T-helper 1 cell treated with Interleukin-12 subunit alpha and Interleukin-12 subunit beta and Interleukin-4 antibody, amounts not matched to agents 30 μg/mL and 1 μg/mL, for 36 hours (primary cell): ENCODE data around the gene PARD3.

Experiments
- H3K27ac Mint-ChIP-seq: one replicate; pipeline ENCODE4 v1.8.0; 2021; ENCODE audit warnings: mild to moderate bottlenecking, mixed read lengths
- H3K27me3 Mint-ChIP-seq: one replicate; pipeline ENCODE4 v1.8.0; 2021; ENCODE audit warnings: low read depth, mixed read lengths
- H3K36me3 Mint-ChIP-seq: one replicate; pipeline ENCODE4 v1.8.0; 2021; ENCODE audit warnings: low read depth, mixed read lengths
- H3K4me1 Mint-ChIP-seq: one replicate; pipeline ENCODE4 v1.8.0; 2021; ENCODE audit warnings: low read depth, mixed read lengths
- H3K4me3 Mint-ChIP-seq: one replicate; pipeline ENCODE4 v1.8.0; 2021; ENCODE audit warnings: mild to moderate bottlenecking, moderate library complexity, mixed read lengths
- H3K9me3 Mint-ChIP-seq: one replicate; pipeline ENCODE4 v1.8.0; 2021; ENCODE audit warnings: mixed read lengths

Gene PARD3

DNA sequence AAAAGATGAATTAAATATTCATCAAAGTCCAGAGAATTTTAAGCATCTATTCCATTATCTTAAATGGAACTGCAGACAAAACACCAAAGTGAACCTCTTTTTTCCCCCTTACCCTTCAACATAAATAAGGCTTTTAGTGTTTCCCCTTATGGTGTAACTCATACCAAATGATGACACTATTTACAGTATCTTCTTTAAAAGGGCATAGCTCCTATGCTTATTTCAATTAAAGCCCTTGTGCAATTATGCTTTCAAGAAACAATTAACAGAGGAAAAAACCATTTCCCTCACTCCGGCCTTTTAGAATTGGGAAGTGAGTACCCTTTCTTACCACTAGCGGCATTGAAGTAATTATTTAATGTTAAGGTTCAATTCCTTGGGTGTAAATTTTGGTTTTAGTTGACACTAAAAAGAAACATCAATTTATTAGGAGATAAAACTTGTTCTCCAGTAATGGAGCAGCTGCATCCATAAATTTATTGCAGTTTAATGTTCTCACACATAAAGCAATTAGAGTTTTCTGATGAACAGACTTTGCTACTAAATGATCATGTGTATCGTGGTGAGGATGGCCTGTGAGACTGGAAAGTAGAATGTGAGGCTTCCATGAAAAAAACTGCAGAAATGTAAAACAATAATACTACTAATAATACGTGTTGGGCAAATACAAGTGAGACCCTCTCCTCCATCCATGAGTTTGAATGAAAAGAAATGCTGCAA, 661.3 kb downstream of the PARD3 start:
- Mint-ChIP-seq H3K4me3 (no peak overlapping the region), H3K27ac (no peak overlapping the region), H3K4me1 (no peaks in the 10 kb centered on the region), H3K27me3 (no peaks in the 10 kb centered on the region), H3K9me3 (no peaks in the 10 kb centered on the region), H3K36me3 (no peaks in the 10 kb centered on the region)

DNA sequence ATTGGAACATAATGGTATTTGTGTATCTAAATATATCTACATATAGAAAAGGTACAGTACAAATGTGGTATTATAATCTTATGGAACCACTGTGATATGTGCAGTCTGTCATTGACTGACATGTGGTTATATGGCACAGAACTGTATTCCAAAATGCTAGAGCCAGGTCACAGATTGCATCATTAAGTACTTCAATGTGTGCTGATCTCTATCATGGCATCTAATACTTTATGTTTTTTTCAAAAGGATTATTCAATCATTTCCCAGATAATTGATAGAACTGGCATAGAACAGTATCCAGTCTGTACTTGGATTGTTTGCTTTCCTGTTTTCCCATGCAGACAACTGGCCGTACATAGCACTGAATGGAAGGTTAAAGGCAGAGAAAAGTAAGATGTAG, 662.7 kb downstream of the PARD3 start:
- Mint-ChIP-seq H3K4me1 (no peaks in the 10 kb centered on the region), H3K27me3 (no peaks in the 10 kb centered on the region), H3K4me3 (no peak overlapping the region), H3K9me3 (no peaks in the 10 kb centered on the region), H3K36me3 (no peaks in the 10 kb centered on the region), H3K27ac (no peak overlapping the region)

DNA sequence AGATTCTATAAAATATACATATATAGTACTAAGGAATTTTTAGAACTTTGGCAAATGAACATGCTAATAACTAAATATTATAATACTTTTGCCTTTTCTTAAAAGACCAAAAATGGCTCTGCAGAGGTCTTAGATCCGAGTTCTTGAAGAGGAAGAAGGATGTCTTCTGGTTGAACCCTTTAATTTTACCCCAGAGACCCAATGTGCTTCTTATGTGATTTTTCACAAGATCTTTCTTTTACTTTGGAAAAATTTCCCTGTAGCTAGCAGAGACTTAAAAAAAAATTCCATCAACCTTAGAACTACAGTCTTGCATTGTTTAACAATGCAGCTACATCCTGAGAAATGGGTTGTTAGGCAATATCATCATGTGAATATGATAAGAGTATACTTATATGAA, 663.2 kb downstream of the PARD3 start:
- H3K4me1 Mint-ChIP-seq, result no peaks in the 10 kb centered on the region
- no peaks in the 10 kb centered on the region for H3K36me3 Mint-ChIP-seq
- no peaks in the 10 kb centered on the region for H3K9me3 Mint-ChIP-seq
- no peak overlapping the region for H3K27ac Mint-ChIP-seq
- no peaks in the 10 kb centered on the region for H3K27me3 Mint-ChIP-seq
- H3K4me3 Mint-ChIP-seq, result no peak overlapping the region

DNA sequence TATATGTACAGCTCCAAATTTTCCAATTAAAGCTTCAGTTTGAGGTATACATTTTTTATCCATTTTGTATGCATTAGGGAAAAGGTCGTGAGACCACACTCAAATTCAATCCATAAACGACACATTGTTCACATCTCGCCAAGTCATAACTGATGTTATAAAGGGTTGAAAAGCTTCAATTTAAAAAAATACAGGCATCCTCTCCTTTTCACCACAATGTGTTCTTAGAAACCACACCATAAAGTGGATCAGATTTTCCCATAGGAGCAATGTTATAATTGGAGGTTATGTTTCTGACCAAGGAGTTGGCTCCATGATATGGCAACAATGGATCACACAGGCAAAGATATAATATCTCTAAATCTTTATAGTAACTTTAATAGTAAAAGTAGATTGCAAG, 663.6 kb downstream of the PARD3 start:
- H3K36me3 Mint-ChIP-seq, result no peaks in the 10 kb centered on the region
- no peak overlapping the region for H3K4me3 Mint-ChIP-seq
- H3K4me1 Mint-ChIP-seq, result no peaks in the 10 kb centered on the region
- no peaks in the 10 kb centered on the region for H3K9me3 Mint-ChIP-seq
- no peaks in the 10 kb centered on the region for H3K27me3 Mint-ChIP-seq
- no peak overlapping the region for H3K27ac Mint-ChIP-seq

DNA sequence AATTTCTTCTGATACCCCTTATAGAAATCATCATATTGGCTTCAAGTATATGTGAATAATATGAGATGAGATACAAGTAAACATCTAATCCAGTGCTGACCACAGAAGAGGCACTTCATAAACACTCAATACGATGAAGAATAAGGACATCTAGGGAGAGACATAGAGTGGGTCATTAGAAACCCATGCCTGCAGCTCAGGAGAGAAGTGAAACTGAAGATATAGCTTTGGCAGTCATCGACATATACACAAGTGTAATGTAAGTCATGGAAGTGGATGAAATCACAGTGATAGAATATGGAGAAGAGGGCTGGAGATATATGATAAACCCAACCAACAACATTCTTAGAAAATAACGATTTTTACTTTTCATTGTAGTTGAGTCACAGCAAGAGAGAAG, 665.0 kb downstream of the PARD3 start:
- H3K27me3 Mint-ChIP-seq, result no peaks in the 10 kb centered on the region
- no peak overlapping the region for H3K27ac Mint-ChIP-seq
- H3K4me1 Mint-ChIP-seq, result no peaks in the 10 kb centered on the region
- H3K4me3 Mint-ChIP-seq, result no peak overlapping the region
- H3K36me3 Mint-ChIP-seq, result no peaks in the 10 kb centered on the region
- H3K9me3 Mint-ChIP-seq, result no peaks in the 10 kb centered on the region

DNA sequence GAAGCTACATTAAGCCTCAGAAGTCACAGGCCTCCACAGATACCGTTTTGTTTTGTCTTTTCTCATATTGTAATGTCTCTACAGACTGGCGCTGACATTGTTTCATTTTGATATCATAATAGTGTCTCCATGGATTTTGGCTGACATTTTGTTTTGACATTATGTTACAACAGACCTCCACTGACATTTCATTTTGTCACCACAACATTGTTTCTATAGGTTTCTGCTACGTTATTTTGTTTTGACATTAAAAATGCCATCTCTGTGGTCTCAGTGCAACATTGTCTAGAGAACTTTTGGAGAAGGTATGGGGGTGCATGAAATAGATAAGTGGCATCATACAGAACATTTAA, 666.8 kb downstream of the PARD3 start:
- no peaks in the 10 kb centered on the region for H3K36me3 Mint-ChIP-seq
- no peak overlapping the region for H3K27ac Mint-ChIP-seq
- H3K4me1 Mint-ChIP-seq, result no peaks in the 10 kb centered on the region
- no peaks in the 10 kb centered on the region for H3K9me3 Mint-ChIP-seq
- no peaks in the 10 kb centered on the region for H3K27me3 Mint-ChIP-seq
- no peak overlapping the region for H3K4me3 Mint-ChIP-seq

DNA sequence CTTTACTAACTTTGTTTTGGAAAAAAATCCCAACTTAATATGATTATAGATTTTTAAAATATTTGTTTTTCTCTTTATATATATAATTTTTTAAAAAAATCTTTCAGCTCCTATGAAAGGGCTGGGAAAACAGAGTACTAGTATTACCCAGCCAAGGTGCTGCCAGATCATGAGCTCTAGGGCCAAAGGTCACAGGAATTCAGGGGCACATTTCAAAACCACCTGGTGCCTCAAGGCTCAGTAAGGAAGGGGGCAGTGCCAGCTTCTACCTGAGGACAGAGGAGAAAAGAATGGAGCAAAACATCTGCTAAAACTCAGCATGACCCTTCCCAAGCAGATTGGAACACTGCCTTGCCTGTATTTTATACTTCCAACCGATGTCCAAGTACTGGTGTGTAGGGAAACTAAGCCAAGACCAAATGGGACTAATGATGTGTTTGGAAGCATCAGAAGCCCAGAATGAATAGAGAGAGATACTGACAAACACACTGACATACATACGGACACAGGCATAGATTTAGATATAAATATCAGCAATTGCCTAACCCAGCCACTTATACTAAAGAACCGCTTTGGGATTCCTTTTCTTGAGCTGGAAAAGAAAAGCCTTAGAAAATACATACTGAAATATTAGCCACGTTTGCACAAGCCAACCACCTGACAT, 667.3 kb downstream of the PARD3 start:
- Mint-ChIP-seq H3K4me1 (no peaks in the 10 kb centered on the region), H3K27ac (no peak overlapping the region), H3K36me3 (no peaks in the 10 kb centered on the region), H3K27me3 (no peaks in the 10 kb centered on the region), H3K4me3 (no peak overlapping the region), H3K9me3 (no peaks in the 10 kb centered on the region)

DNA sequence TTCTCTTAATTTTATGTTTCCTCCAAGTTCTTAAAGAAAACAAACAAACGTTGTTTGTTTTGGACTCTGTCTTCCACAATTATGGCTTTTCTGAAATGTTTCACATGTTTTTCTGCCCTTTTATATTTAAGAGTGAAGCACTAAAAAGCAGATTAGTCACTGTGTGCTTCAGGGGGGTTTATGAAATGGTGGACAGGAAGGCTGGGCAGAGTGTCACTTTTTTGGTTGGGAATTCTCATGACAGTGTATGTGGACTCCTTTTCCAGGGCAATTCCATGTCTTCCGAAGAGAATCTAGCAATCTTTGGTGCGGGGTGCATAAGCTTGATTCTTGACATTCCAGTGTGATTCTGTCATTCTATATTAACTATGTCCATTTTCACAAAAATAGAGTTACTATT, 669.4 kb downstream of the PARD3 start:
- H3K4me1 Mint-ChIP-seq, result no peaks in the 10 kb centered on the region
- H3K36me3 Mint-ChIP-seq, result no peaks in the 10 kb centered on the region
- no peak overlapping the region for H3K27ac Mint-ChIP-seq
- H3K4me3 Mint-ChIP-seq, result no peak overlapping the region
- no peaks in the 10 kb centered on the region for H3K27me3 Mint-ChIP-seq
- no peaks in the 10 kb centered on the region for H3K9me3 Mint-ChIP-seq

DNA sequence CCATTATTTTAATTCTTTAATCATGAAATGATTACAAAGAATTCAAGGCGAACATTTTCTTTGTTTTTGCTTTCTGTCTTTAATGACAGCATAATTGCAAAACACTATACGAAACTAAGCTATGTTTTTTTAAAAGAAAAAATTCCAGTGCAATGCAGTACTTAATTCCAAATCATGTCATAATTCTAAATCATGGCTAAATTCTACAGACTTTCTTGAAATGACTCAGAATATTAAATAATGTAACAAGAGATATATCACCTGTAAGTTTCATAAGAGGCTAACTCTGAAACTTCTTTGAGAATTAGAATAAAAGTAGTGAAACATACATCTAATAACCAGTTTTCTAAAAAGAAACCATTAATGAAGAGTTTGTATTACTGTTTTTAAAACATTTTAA, 671.6 kb downstream of the PARD3 start:
- H3K27ac Mint-ChIP-seq, result no peak overlapping the region
- H3K9me3 Mint-ChIP-seq, result no peaks in the 10 kb centered on the region
- H3K36me3 Mint-ChIP-seq, result no peaks in the 10 kb centered on the region
- no peak overlapping the region for H3K4me3 Mint-ChIP-seq
- H3K27me3 Mint-ChIP-seq, result no peaks in the 10 kb centered on the region
- no peaks in the 10 kb centered on the region for H3K4me1 Mint-ChIP-seq

DNA sequence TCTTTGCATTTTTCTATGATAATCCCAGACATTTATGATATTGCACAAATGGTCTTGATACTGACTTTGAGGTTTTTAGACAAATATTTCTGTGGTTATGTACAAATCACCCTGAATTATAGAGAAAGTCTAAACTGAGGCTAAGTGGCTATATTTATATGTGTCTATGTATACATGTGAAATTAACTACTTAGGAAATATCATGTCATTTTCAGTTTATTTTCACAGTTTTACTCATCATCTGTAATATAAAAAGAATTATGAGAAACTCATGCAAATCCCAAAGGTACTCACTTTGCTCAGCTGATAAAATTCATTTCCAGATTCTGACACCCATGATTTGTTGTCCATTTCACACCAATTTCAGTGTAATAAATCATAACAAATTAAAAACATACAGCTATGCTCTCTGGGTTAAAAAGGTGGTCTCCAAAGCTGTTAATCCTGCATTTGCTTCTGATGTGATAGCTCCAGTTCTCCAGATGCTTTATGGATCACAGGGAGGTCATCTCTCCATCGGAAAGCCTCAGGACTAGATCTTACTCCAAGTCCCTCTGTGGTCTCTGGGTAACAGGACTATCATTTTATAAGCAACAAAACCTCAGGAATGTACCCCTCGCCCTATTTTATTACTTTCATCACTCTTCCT, 673.9 kb downstream of the PARD3 start:
- H3K9me3 Mint-ChIP-seq, result no peaks in the 10 kb centered on the region
- no peak overlapping the region for H3K27ac Mint-ChIP-seq
- H3K4me1 Mint-ChIP-seq, result no peaks in the 10 kb centered on the region
- H3K27me3 Mint-ChIP-seq, result no peaks in the 10 kb centered on the region
- H3K36me3 Mint-ChIP-seq, result no peaks in the 10 kb centered on the region
- H3K4me3 Mint-ChIP-seq, result no peak overlapping the region

DNA sequence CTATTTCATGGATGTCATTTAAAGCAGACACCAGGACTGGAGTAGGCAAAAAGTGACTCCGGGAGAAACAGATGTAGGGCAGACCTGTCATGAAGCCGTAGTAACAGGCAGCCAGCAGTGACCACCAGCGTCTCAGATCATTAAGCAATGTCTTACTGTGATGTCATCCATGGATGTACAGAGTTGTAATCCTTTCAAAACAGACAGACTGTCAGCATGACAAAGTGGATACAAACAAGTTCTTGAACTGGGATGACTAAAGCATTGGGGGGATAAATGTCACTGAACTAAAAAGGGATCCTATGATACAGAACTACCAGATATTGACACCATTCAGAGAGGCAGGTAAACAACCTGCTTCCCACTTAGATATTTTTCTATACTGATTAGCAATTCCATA, 675.5 kb downstream of the PARD3 start:
- Mint-ChIP-seq H3K27ac (no peak overlapping the region), H3K4me3 (no peak overlapping the region), H3K27me3 (peaks cover 4% of the 10 kb centered on the region), H3K9me3 (no peaks in the 10 kb centered on the region), H3K36me3 (no peaks in the 10 kb centered on the region), H3K4me1 (no peaks in the 10 kb centered on the region)

DNA sequence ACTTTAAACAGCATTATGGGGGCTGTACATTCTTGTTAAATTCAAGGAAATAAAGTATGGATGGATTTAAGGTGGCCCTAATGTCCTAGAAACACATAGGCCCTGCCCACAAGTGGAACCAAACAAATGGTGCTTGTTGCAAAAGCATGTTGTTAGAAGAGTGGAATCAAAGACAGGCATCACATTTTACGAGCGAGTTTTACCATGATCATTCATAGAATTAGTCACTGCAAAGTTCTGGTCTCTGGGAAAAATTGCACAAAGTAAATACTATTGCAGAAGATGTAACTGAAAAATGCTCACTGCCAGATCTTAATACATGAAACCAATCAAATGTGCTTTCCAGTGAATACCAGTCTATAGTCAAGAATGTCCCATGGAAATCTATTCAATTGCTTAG, 677.1 kb downstream of the PARD3 start:
- no peak overlapping the region for H3K4me3 Mint-ChIP-seq
- peaks cover 8% of the 10 kb centered on the region for H3K27me3 Mint-ChIP-seq
- no peaks in the 10 kb centered on the region for H3K4me1 Mint-ChIP-seq
- H3K36me3 Mint-ChIP-seq, result no peaks in the 10 kb centered on the region
- no peak overlapping the region for H3K27ac Mint-ChIP-seq
- no peaks in the 10 kb centered on the region for H3K9me3 Mint-ChIP-seq

DNA sequence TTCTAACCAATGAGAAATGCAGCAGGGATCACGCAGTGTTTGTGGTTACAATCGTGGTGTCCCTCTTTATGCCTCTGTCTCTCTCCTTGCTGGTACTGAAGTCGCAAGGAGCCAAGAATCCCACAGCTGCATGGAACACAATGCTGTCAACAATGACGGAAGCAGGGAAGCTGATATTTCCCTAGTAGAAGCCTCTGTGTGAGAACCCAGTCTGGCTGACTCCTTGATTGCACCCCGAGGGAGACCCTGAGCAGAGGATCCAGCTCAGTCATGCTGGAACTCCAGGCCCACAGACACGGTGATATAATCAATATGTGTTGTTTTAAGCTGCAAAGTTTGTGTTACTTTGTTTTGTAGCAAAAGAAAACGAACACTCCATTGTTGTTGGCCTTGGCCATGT, 677.9 kb downstream of the PARD3 start:
- Mint-ChIP-seq H3K9me3 (no peaks in the 10 kb centered on the region), H3K4me3 (no peak overlapping the region), H3K4me1 (no peaks in the 10 kb centered on the region), H3K36me3 (no peaks in the 10 kb centered on the region), H3K27me3 (peaks cover 8% of the 10 kb centered on the region), H3K27ac (no peak overlapping the region)

DNA sequence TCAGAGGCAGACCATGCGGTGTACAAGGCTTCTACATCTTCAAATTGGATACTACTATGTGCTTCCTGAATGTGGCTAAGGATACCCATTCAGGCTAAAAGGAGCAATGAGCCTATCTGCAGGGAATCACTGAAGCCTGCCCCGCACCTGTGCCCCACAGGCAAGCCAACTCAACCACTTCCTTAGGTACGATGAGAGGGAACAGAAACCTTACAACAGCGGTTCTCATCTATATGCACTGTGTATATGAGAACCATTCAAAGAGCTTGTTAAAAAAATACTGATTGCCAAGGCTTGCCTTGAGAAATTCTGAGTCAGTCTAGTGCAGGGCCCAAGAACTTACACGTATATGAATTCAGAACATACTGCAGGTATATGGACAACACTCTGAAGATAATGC, 679.6 kb downstream of the PARD3 start:
- Mint-ChIP-seq H3K27me3 (peaks cover 8% of the 10 kb centered on the region), H3K4me3 (no peak overlapping the region), H3K36me3 (no peaks in the 10 kb centered on the region), H3K27ac (no peak overlapping the region), H3K9me3 (no peaks in the 10 kb centered on the region), H3K4me1 (no peaks in the 10 kb centered on the region)

DNA sequence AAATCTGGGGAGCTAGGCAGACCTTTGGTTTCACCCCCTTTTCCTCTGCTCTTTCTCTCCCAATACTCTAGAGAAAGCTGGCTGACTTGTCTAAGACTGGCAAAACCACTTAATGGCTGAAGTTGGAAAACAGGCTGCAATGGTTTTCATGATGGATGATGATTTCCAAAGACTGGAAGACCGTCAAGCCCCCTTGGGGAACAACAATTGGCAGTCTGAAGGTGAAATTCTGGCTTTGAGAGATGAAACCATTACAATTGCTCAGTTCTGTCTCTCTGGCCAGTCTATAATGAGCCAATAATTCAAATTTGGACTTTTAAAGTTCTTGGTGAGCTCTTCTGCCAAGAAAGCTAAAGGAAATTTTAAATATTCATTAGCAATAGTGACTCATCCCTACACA, 680.5 kb downstream of the PARD3 start:
- H3K36me3 Mint-ChIP-seq, result no peaks in the 10 kb centered on the region
- peaks cover 7% of the 10 kb centered on the region for H3K9me3 Mint-ChIP-seq
- no peaks in the 10 kb centered on the region for H3K4me1 Mint-ChIP-seq
- H3K4me3 Mint-ChIP-seq, result no peak overlapping the region
- no peak overlapping the region for H3K27ac Mint-ChIP-seq
- peaks cover 8% of the 10 kb centered on the region for H3K27me3 Mint-ChIP-seq
